Tongue (tissue), 2 donors: ENCODE data around the gene ZKSCAN1. TPM values are rescaled to one million over a fixed set of nuclear protein-coding genes. Genes with fewer than 3 reads are reported as not detected.
"Not testable (repeated sequence)": the region's sequence is repeated elsewhere in the genome, so short reads cannot be mapped to it uniquely, and the experiment has no call there.

Source experiments
- DNase-seq: peaks from one replicate; pipeline ENCODE4 v3.0.0-alpha.2; 2015
- total RNA-seq: library from RNA; depleted of rRNA; stranded (reverse); fragments of >200 nt; gene quantifications from one replicate; pipeline ENCODE4 v1.2.3, GENCODE V29; 2014

The ZKSCAN1 gene
- total RNA-seq, 1 donor from 2014 or later: 51.4 TPM

GRCh38 chr7:100003711-100004661 lies 11.4 kb upstream of the ZKSCAN1 start:
- DNase-seq: peak; percentile 24

- no peak for DNase-seq
These were observed 7.5 kb upstream of the ZKSCAN1 start for GRCh38 chr7:100007887-100008286.

GRCh38 chr7:100008525-100008924 lies 6.9 kb upstream of the ZKSCAN1 start:
- peak; percentile 27 for DNase-seq

- not testable (repeated sequence) for DNase-seq
These were observed 5.4 kb upstream of the ZKSCAN1 start for GRCh38 chr7:100009952-100010351.

- no peak for DNase-seq
These were observed 4.5 kb upstream of the ZKSCAN1 start for GRCh38 chr7:100010901-100011300.

- no peak for DNase-seq
These were observed 3.9 kb upstream of the ZKSCAN1 start for GRCh38 chr7:100011516-100011915.

- not testable (repeated sequence) for DNase-seq
These were observed 2.7 kb upstream of the ZKSCAN1 start for GRCh38 chr7:100012385-100013327.

GRCh38 chr7:100013328-100013676 lies 2.1 kb upstream of the ZKSCAN1 start:
- no peak for DNase-seq

- DNase-seq: peak; percentile 52
These were observed 962 bp downstream of the ZKSCAN1 start for GRCh38 chr7:100016215-100016901.

GRCh38 chr7:100017300-100017699 lies 1.9 kb downstream of the ZKSCAN1 start:
- no peak for DNase-seq

GRCh38 chr7:100017875-100018274 lies 2.5 kb downstream of the ZKSCAN1 start:
- DNase-seq: no peak

GRCh38 chr7:100019908-100020307 lies 4.5 kb downstream of the ZKSCAN1 start:
- DNase-seq: no peak

- DNase-seq: no peak
These were observed 5.9 kb downstream of the ZKSCAN1 start for GRCh38 chr7:100021297-100021696.

GRCh38 chr7:100022621-100023020 lies 7.2 kb downstream of the ZKSCAN1 start:
- DNase-seq: no peak

GRCh38 chr7:100023526-100023925 lies 8.1 kb downstream of the ZKSCAN1 start:
- DNase-seq: no peak

GRCh38 chr7:100024020-100024619 lies 8.7 kb downstream of the ZKSCAN1 start:
- DNase-seq: no peak

- no peak for DNase-seq
These were observed 11.8 kb downstream of the ZKSCAN1 start for GRCh38 chr7:100027197-100027596.

- DNase-seq: no peak
These were observed 14.2 kb downstream of the ZKSCAN1 start for GRCh38 chr7:100029596-100029995.

GRCh38 chr7:100033526-100033925 lies 18.1 kb downstream of the ZKSCAN1 start:
- no peak for DNase-seq

- no peak for DNase-seq
These were observed 19.6 kb downstream of the ZKSCAN1 start for GRCh38 chr7:100034871-100035510.

- DNase-seq: no peak
These were observed 20.5 kb downstream of the ZKSCAN1 start for GRCh38 chr7:100035876-100036275.
